Dermis blood vessel endothelial cell (primary cell): ENCODE data around the gene CHRNB1. TPM values are rescaled to one million over a fixed set of nuclear protein-coding genes. Genes with fewer than 3 reads are reported as not detected.

Source experiments
- DNase-seq: peaks from one replicate; pipeline ENCODE4 v3.0.0; 2010
- total RNA-seq: library from RNA; depleted of rRNA; stranded (reverse); fragments of >200 nt; gene quantifications from 2 replicates; pipeline ENCODE4 v1.2.3, GENCODE V29; 2014

Gene CHRNB1
- total RNA-seq, 1 donor from 2014 or later = 4.6 TPM

DNA sequence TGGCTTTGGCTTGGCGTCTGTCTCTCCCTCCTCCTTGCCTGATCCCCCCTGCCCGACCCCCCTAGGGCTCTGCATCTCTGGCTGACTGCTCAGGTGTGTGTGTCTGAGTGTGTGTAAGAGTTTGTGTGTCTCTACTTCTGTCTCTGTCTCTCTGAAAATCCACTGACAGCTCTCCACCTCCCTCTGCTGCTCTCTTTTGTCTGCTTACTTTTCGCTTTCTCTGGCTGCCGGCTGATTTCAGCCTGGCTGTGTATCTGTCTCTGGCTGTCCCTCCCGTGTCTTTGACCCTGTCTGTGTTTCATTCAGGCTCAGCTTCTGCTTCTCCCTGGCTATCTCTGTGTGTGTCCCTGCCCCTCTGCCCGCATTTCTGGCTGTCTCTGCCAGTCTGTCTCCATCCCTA lies 28.5 kb upstream of the CHRNB1 start:
- DNase-seq = no peak

DNA sequence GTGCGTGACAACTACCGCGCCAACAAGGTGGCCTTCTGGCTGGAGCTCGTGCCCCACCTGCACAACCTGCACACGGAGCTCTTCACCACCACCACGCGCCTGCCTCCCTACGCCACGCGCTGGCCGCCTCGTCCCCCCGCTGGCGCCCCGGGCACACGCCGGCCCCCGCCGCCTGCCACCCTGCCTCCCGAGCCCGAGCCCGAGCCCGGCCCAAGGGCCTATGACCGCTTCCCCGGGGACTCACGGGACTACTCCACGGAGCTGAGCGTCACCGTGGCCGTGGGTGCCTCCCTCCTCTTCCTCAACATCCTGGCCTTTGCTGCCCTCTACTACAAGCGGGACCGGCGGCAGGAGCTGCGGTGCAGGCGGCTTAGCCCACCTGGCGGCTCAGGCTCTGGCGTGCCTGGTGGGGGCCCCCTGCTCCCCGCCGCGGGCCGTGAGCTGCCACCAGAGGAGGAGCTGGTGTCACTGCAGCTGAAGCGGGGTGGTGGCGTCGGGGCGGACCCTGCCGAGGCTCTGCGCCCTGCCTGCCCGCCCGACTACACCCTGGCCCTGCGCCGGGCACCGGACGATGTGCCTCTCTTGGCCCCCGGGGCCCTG lies 27.7 kb upstream of the CHRNB1 start:
- DNase-seq = no peak

GRCh38 chr17:7418472-7419152 lies 26.2 kb upstream of the CHRNB1 start:
- DNase-seq = no peak

- no peak for DNase-seq
Measured at GRCh38 chr17:7419819-7420610, 24.8 kb upstream of the CHRNB1 start, which contains the start of gene SPEM1. Gene SPEM1, plus strand, starts transcription at chr17:7420324. Its CDS starts 61 bp downstream, at chr17:7420385.

- no peak for DNase-seq
Measured at GRCh38 chr17:7421186-7421585, 23.7 kb upstream of the CHRNB1 start.

DNA sequence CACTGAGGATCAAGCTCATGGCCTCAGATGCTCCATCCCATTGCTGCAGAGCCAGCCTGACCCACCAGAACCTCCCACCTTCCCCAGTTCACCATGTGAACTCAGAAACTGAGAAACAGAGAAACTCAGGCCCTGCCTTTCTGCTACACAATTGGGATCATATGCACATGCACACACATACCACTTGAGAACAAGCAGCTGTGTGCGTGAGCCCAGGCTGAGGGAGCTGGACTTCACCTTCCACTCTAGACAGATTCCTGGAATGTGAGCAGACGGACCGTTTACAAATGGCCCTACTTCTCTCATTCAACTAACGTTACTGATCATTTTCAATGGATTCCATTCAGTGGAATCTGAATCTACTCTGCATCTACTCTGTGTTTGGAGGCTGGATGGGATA lies 21.2 kb upstream of the CHRNB1 start:
- DNase-seq = no peak

- DNase-seq = no peak
Measured at GRCh38 chr17:7425316-7425715, 19.5 kb upstream of the CHRNB1 start, which contains the start of gene SPEM2. Gene SPEM2, plus strand, starts transcription at chr17:7425616. Its CDS starts 73 bp downstream, at chr17:7425689.

DNA sequence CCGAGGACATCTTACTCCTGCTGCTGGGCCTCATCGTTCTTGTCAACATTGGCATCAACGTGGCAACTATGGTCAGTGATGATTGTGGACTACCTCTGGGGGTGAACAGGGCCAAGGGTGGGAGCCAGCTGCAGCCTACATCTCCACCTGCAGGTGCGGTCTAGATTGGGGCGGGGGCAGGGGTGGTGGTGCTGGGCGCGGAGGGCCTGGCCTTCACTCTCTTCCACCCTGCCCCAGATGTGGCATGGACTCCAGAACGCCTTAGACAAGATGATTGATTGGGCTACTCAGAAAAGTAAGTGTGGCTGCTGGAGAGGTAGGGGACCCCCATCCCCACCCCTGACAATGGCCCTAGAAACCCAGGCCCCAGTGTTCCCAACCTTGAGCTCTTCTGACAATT lies 19.1 kb upstream of the CHRNB1 start:
- DNase-seq = no peak

GRCh38 chr17:7426203-7426863 lies 18.5 kb upstream of the CHRNB1 start:
- no peak for DNase-seq

DNA sequence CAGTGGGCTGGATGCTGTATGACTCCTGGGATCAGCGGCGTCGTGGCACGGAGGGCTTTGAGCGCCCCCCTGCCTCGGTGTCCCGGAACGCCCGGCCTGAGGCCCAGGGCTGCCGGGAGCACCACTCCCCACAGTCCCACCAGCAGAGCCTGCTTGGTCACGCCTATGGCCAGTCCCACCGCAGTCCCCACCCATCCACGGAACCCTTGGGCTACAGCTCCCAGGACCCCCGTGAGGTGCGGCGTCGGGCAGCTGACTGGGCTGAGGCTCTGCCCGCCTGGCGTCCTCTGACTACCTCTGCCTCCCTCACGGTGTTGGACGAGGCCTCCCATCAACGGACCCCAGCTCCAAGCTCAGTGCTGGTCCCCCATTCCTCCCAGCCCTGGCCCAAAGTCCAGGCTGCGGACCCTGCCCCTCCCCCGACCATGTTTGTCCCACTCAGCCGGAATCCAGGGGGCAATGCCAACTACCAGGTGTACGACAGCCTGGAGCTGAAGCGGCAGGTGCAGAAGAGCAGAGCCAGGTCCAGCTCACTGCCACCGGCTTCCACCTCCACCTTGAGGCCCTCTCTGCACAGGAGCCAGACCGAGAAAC lies 17.9 kb upstream of the CHRNB1 start:
- no peak for DNase-seq

GRCh38 chr17:7427549-7427948 lies 17.3 kb upstream of the CHRNB1 start:
- DNase-seq = no peak

GRCh38 chr17:7428557-7428956 lies 16.3 kb upstream of the CHRNB1 start, which contains the start of gene SPEM3:
Gene SPEM3, plus strand, starts transcription at chr17:7428857. Its CDS starts 46 bp downstream, at chr17:7428903.
- DNase-seq = no peak

DNA sequence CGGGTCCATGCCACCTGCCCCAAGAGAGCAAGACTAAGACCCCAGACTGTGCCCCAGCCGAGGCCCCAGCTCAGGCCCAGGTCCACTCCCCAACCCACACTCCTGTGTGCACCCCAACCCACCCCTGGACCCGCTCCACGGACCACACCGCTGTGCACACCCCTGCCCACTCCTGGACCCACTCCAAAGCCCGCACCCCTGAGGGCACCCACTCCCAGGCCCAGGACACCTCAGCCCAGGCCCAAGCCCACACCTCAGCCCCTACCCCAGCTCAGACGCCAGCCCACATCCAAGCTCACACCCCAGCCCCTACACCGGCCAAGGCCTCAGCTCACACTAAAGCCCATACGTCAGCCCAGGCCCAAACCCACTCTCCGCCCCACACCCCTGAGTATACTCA lies 15.1 kb upstream of the CHRNB1 start:
- DNase-seq = no peak

DNA sequence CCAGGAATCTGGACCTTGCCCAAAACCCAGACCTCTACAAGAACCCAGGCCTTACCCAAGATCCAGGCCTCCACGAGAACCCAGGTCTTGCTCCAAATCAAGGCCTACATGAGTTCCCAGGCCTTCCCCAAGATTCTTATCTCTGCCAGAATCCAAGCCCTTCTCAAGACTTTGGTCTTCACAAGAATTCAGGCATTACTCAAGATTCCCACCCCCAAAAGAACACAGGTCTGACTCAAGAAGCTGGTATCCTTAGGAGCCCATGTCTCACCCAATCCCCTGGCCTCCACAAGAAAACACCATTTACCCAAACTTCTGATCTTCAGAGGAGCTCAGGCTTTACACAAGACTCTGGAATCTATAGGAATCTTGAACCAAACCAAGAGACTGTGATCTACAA lies 13.6 kb upstream of the CHRNB1 start:
- no peak for DNase-seq

DNA sequence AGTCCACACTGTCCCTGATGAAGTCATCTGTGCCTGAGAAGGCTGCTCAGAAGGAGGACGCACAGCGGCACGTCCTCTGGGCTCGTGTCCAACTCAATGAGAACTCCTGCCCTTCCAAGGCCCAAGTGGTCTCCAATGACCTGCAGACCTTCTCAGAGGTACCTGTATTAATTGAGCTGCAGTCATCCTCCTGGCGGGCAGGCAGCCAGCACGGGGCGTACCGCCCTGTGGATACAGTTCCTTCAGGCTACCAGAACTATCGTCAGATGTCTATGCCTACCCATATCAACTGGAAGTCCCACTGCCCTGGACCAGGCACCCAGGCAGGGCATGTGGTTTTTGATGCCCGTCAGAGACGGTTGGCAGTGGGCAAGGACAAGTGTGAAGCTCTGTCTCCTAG lies 12.6 kb upstream of the CHRNB1 start:
- DNase-seq = no peak

GRCh38 chr17:7435676-7436555 lies 8.9 kb upstream of the CHRNB1 start:
- DNase-seq = peak; percentile 51

- peak; percentile 90 for DNase-seq
Measured at GRCh38 chr17:7436556-7437368, 8.1 kb upstream of the CHRNB1 start.

DNA sequence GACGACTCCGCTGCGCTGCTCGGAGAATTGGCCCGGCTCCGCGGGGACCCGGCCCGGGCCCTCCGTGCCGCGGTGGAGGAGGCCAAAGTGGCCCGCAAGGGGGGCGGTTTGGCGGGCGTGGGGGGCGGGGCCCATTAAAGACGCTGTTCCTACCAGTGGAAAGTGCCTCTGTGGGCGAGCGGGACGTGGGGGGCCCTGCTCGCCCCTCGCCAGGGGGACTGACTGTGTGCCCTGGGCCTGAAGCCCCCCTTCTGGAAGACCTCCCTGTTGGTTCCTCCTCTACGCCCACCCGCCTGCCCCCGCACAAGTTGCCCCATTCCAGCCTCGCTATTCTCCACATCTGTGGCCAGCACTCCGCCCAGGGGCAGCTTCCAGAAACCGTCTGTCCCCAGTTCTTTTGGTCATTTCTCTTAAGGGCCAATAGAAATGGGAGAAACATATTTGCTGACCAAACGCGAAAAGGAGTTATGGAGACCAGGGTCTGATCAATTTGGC lies 7.4 kb upstream of the CHRNB1 start:
- no peak for DNase-seq

DNA sequence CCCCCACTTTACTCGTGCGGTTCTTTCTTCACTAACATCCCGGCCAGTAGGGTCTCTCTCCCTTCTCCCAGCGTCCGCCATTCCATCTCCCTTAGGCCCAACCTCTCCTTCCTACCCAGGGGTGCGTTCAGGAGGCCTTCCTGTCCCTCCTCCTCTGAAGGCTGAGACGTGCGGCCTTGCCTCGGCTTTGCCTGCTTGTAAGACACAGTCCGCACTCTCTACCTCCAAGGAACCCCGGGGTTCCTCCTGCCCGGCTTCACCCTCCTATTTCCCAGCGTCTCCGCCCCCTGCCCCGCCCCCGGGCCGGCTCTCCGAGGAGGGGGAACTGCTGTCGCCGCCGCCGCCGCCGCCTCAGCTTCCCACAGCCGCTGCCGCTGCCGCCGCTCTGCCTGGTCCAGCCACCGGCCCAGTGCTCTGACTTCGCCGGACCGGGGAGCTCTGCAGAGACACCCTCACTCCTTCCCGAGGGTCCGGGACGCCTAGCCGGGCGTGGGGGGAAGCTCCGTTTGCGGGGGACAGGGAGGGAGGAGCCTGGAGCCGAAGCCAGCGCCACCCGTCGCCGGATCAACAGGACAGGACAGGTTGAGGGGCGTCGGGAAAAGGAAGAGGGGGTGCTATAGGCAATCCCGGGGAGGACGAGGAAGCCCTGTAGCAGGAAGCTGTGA lies 6.8 kb upstream of the CHRNB1 start:
- no peak for DNase-seq
